ENCODE results near the gene TBX10.
"Not testable (repeated sequence)": the region's sequence is repeated elsewhere in the genome, so short reads cannot be mapped to it uniquely, and the experiment has no call there.

Gene TBX10

GRCh38 chr11:67663532-67664212, 24.1 kb upstream of the TBX10 start:
- DNase-seq, result no peak

- DNase-seq, result no peak
These were observed 23.4 kb upstream of the TBX10 start for GRCh38 chr11:67662835-67663531.

- no peak for DNase-seq
These were observed 22.7 kb upstream of the TBX10 start for GRCh38 chr11:67662142-67662834.

- DNase-seq, result not testable (repeated sequence)
These were observed 21.2 kb upstream of the TBX10 start for GRCh38 chr11:67660752-67661151.

- DNase-seq, result not testable (repeated sequence)
These were observed 20.1 kb upstream of the TBX10 start for GRCh38 chr11:67659651-67660165.

GRCh38 chr11:67657300-67657699, 17.7 kb upstream of the TBX10 start:
- DNase-seq, result peak; percentile 52

- DNase-seq, result no peak
These were observed 16.8 kb upstream of the TBX10 start for GRCh38 chr11:67656278-67656922.

GRCh38 chr11:67654225-67654624, 14.7 kb upstream of the TBX10 start:
- no peak for DNase-seq

- DNase-seq, result no peak
These were observed 13.6 kb upstream of the TBX10 start for GRCh38 chr11:67652965-67653845.

- DNase-seq, result no peak
These were observed 12.6 kb upstream of the TBX10 start for GRCh38 chr11:67651976-67652781.

- DNase-seq, result peak; percentile 39
These were observed 10.3 kb upstream of the TBX10 start for GRCh38 chr11:67649634-67650510.

- no peak for DNase-seq
These were observed 9.4 kb upstream of the TBX10 start for GRCh38 chr11:67648796-67649613.

GRCh38 chr11:67648140-67648795, 8.7 kb upstream of the TBX10 start:
- DNase-seq, result peak; percentile 71

- no peak for DNase-seq
These were observed 7.9 kb upstream of the TBX10 start for GRCh38 chr11:67647471-67647870.

- peak; percentile 76 for DNase-seq
These were observed 7.2 kb upstream of the TBX10 start for GRCh38 chr11:67646535-67647336.

- DNase-seq, result peak; percentile 21
These were observed 6.2 kb upstream of the TBX10 start for GRCh38 chr11:67645521-67646461.

Data from activated CD4-positive, alpha-beta T cell treated with anti-CD3 and anti-CD28 coated beads, Interleukin-2, Interleukin-6, amounts not matched to agents 100 ng/mL and 50 ng/mL, durations not matched to agents 16 hours and 8 hours (primary cell).